NOMO-1 treated with DMSO at 0.1 percent for 48 hours (cell line): ENCODE measurements around the gene RPS6KA2.

Source experiments
- DNase-seq: peaks from one replicate; lab custom pipeline; 2025; ENCODE audit not compliant: unreplicated experiment; lab: John Stamatoyannopoulos, UW

RPS6KA2 gene

DNA sequence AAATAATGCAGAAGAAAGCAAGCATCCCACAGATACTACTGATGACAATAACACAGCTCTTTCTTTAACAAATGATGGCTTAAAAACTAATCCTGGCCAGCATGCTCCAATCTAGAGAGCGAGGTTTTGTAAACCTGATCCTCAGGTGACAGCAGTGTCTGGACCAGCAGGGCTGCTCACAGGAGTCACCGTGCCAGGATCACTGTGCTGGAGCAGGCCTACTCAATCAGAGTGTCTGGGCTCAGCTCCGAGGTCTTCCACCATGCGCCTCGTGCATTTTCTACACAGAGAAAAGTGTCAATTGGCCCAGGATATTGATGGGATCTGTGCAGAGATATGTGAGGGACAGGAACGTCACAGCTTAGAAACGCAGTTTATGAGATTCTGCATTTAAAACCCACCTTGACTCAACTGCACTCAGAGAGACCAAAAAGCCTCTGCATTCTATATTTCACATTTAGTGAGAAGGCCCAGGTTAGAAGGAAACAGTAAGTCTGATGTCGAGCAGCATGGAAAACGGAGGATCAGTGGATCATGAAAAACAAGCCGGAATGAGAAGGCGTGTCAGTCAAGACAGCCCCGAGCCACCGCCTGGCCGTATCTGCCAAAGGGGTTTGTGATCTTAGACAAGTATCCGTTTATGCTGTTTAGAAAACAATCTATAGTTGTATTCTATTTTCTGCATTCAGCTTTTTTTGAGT, 48.4 kb downstream of the RPS6KA2 start:
- no peak for DNase-seq

DNA sequence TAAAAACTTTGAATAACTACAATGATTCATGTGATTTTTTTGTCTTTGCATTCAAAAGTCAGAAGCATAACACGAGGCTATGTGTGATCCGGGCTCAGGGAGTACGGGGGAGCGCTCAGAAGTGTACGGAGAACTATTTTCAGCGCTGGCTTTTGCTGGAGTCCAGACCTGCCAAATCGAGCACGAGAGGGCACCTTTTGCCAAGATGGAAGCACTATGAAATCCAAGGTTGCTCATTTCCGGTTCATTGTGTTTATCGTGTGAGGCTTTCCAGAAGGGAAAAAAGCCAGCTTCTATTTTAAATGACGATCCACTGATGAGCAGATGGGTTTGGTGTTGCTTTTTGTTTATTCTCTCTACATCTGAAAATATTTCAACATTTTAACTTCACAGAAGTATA, 51.8 kb downstream of the RPS6KA2 start:
- DNase-seq, result no peak

DNA sequence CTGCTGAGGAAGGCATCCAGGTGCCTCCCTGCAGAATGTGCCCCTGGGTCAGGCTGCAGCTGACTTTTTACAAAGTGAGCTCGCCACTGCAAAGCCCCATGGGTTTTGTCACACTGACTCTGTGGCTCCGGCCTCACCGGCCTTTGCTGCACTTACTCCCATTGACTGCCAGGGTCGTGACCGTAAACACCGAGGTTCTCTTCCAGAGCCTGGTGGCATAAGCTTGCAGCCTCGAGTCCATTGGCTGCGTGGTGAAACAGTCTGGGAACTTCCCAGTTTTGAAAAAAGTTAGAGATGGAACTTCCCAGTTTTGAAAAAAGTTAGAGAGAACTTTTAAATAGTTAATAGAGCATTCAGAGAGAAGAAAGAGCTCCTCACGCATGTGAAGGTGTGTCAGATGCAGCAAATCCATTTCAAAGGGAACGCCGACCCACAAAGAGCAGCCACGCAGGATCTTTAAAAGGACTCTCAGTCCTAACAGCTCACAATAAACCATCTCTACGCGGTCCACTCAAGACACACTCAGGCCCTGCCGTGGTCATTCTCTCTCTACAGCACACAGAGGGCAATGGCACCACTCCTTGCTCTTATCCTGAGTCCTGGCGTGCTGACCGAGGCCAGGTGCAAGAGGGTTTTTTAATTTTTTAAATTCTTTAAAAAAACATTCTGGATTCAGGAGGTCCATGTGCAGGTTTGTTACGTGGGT, 53.4 kb downstream of the RPS6KA2 start:
- no peak for DNase-seq

DNA sequence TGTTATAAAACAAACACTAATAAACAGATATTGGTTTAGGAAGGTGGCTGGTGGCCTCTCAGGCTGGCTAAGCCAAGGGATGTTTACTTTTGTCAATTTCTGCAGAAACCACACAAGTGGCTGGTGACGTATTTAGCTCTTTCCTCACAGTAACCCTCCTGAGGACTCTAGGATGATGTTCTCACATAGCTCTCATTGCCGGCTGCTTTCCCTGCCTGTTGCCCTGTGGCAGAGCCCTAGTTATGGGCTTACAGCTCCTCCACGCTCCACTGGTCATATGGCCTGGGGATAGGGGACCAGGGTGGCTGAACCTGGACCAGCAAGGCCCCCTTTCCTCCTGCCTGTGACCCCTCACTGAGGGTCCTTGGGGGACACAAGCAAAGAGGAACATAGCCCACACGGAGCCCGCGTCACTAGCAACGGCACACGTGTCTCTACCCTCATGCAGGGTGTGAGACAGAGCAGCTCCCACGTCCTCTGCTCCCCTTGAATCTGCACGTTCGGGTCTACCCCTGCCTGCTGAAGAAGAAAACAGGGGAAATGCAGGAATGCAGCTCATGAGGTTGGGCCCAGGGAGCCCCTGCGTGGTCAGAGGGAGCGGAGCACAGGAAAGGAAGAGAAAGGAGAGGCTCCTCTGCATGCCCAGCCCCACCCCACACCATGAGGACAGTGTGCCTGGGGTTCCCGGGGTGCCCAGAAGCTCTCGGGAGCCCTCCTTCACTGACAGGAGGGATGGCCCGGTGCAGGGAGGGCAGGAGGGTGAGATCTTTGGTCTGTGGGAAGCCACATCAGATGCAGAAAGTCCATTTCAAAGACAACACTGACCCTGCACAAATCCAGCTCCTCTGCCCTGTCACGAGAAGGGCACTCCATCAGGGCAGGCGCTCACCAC, 54.4 kb downstream of the RPS6KA2 start:
- DNase-seq, result no peak

DNA sequence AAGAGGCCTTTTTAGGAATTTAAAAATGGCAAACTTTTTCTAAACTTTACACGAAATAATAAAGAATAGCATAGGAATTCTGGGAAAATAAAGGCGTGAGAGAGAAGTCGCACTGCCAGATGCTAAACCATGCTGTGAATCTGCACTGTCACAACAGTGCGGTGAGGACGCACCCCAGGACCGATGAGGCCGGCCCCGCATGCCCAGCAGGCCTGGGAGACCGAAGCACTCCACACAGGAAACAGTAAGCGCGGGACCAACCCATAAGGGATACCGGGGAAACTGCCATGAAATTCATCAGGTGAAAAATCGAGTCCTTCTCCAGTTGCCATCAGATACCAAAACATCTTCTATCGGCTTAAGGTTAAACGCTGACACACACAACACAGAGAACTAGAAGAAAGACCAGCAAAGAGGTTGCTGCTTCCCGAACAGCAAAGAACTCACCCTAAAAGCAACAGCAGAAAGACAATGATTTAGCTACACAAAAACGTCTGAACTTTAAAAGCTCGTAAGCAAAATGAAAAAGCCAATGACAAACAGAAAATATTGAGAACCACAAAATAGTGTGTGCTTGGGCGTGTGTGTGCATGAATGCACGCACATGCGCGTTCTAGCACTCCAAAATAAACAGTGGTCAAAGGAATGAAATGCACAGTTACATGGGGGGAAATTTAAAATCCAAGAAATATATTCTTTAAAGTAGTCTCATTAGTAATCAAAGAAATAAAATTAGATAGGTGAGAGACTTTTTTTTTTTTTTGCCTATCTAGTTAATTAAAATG, 55.9 kb downstream of the RPS6KA2 start:
- no peak for DNase-seq

DNA sequence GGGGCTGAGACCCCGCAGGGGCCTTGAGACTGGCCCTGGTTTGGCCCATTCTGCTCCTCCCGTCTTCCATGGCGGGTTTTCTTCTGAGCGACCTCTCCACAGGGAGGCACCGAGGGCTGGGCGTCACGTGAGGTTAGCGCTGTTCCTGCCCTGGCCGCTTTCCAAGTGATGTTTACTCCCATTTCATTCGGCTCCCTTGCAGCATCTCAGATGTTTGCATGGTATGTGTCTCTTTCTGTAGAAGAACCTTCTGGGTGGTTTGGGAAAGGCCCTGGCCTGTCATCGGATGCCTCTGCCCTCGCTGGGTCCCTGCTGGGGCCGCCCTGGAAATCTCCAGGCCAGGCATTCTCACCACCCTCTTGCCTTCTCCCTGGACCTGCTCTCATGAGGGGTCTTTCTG, 57.8 kb downstream of the RPS6KA2 start:
- DNase-seq, result no peak

DNA sequence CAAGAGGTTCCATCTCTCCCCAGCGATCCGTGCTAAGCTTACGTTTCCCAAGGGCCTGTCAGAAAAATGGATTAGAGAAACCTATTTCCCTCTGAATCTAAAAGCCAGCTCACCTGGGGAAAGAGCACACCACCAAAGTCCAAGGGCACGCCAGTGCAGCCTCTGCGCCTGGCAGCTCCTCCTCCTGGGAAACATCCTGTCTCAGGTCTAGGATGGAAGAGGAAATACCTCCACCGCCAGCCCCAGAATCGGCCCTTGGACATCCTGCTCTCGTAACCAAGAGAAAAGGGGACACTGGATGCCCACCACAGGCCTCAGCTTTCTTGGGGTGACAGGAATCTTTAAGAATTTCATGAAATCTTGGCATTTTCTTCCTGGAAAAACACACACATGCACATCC, 59.2 kb downstream of the RPS6KA2 start:
- no peak for DNase-seq

DNA sequence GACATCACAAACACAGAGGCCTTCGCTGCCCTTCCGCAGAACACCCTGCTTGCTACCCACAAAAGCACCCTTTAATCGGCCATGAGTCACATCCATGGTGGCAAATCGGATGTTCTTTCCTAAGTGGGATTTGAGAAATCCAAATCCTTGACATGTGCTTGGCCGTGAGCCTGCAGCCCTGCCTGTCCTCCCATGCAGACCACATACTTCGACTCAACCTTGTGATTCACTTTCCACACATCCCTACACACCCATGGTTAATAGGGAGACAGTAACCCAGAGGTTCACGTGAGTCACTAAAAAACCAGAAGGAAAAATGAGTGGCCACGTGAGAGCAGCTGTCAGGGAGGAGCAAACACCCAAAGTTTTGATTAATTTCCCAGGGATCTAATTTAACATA, 59.9 kb downstream of the RPS6KA2 start:
- no peak for DNase-seq

DNA sequence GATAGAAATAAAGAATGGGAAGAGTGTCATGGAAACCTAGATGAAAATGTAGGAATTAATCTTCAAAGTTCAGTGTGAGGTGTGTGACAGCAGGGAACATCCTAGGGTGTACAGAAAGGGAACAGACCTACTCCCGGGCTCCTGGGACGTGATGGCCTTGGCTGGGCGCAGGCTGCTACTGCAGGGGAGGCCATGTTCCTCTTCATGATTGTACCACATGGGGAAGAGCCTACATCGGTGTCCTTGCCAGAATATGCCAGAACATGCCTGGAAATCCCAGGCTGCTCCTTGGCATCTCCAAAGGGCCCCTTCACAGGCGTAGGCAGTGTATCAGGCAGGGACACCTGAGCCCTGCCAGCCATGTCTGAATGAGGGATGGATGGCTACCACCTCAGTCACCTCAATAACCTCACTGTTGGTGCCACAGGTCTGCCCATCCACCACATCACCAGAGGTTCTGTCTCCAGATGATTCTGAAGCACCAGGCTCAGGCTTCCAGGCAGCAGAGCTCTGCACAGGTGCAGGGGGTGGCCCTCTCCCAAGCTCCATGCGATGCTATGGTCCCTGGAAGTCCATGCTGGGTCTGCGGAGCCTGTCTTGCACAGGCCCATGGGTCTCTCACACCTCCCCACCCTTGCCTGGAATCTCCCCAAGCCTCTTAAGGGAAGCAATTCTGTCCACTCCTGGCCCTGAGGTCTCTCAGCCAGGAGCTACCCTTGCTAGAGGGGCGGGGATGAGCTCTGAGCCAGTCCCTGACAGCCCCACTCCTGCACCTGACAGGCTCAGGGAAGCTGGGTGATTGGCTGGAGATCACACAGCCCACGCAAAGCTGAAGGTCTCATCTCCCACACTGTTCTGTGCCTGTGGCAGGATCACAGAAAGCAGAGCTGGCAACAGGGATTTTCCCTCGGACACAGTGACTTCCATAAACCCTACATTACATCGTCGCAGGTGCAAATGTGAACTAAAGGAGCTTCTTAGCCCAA, 60.7 kb downstream of the RPS6KA2 start:
- DNase-seq, result no peak

DNA sequence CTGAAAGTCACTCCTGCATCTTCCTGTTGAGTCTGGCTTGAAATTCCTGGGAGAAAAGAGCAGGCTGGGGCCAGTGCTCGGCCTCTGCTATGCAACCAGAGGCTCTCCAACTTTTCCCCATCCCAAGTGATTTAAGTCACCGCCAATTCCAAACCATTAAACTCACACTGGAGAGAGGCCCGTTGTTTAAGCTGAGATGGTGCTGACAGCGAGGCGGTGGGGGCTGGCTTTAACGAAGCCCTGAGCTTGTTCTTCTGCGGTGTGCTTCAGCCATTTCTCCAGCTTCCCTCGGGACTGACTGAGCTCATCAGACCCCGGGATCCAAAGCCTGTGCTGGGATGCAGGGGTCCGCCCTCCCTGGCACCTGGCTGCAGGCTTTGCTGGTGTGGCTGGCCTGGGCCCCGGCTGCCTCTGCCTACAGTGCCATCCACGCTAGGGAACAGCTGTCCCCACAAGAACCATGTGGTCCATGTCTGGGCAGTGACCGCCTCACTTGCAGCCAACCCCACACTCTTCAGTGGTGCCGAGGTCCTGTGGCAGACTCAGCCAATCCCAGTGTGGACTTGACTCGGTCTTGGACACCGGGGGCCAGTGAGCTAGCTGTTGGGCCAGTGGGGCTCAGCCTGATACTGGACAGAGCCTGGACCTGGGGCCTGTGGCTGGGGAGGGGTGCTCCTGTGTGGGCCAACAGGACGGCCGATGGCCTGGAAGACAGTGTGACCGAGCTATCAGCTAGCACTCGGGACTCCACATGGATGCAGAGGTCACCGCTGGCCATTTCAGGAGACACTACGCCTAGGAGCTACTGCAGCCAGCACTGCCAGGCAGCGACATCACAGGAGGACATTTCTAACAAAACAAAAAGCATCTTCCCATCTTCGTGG, 61.7 kb downstream of the RPS6KA2 start:
- DNase-seq, result no peak

DNA sequence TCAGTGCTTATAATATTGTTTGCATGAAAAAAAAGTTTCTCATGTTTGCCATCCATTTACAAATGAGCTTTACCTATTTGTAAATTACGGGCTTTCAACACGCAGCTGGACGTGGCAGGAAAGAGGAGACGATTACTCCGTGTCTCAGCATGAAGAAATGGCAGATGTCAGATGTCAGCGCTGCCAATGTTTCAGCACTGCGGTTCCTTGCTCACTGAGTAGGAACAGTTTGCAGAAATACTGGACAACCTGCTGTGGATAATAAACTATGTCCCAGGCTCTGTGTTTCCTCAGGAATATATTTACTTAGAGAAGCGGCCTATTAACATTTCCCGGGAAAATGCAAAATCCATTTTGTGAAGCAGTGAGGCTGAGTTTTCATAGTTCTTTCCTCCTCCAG, 63.2 kb downstream of the RPS6KA2 start:
- no peak for DNase-seq

DNA sequence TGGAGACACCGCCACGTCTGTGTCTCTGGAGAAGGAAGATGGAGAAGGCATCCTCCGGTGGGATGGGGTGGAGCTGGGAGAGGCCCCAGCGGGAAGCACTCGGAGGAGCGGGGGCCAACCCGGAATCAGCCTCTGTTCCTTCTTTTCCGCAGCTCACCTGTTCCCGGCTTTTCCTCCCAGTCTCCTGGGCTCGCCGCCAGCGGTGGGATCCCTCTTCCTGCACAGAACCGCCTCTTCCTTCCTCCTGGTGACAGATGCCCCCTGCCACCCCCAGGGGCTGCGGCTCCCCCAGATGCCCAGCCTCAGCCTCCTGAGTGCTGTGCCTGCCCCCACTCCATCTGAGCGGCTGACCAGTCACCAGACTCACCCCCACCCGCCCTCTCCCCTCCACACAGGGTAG, 63.9 kb downstream of the RPS6KA2 start:
- no peak for DNase-seq

DNA sequence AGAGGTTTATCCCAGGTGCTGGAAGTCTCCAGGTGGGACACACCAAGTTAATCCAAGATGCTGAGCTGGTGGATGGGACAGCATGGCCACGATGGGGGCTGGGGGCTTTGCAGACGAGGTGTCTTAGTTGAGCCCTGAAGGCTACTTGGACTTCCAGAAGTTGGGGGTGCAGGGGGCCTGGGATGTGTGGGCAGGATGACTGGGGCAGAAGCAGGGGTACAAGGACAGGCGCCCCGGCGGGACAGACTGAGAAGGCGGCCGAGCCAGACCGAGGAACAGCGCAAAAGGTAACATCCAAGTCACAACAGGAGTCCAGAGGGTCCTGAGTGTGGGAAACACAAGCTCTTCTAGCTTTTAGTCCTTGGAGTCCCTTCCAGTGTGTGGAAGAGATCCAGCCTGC, 64.3 kb downstream of the RPS6KA2 start:
- no peak for DNase-seq

DNA sequence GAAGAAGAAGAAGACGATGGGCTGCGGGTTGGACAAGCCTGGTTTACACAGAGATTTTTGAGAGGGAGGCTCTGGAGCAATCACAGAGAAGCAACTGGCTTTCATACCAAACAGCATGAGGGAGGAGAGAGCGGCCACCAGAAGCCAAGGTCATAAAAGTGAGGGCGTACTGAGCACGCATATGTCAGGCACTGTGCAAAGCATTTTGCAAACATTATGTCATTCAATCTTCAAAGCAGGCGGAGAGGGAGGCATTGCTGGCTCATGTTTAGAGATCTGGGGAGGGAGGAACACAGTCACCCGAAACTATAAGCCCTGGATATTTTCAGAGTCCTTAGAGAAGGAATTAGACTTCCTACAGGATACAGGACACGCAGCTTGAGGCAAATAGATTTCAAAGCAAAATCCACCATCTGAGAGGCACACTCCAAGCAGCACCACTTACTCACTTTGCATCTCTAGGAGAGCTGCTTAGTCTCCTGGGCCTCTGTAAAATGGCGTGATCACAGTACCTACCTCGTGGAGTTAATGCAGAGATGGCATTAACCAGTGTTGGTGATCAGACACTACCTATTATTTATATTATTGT, 65.2 kb downstream of the RPS6KA2 start:
- DNase-seq, result no peak

DNA sequence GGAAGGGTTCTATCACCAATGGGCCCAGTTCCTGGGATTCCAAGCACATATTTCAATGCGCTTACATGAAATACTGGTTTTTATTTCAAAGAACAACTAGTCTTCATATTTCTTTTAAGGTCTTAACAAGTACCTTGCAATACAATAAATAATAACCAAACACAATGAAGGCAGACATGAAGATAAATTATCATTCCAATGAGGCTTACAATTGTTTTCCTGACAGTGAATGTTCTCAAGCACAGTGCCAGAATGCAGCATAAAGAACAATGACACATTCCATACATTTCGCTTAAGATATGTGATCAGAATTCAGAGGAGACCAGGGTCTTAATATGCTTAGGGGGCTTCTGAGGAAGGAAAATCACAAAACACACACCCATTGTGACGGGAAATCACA, 66.8 kb downstream of the RPS6KA2 start:
- DNase-seq, result no peak

DNA sequence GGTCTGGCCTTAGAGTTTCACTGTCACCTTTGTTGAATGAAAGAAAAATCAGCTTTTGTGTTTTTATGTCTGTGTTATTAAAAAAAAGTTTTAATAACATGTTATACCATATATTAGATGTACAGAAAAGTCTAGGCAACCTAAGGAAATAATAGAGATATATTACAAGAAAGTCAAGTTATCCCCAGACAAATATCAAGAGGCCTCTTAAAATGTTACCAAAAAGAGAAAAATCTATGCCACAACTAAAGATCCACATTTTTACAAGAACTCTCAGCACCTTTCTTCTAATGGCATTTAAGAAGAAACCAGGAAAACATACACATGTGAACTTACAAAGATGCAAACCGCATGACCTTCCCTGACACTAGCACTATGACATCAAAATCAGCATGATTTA, 67.4 kb downstream of the RPS6KA2 start:
- DNase-seq, result no peak

DNA sequence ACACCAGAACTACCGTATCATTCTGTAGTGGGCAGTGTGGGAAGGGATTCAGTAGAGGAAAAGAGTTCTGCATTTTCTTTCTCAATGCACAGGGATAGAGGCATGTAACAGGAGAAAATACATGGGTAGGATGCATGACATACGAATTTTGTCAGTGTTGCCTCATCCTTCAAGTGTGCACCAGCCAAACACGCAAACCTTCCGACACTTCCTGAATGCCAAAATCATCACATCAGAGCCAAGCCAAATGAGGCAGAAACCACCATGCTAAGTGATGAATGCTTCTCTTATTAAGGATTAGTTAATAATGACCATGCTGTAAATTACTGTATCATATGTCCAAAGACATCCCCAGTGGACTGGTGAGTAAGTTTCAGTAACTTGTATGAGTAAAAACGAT, 67.8 kb downstream of the RPS6KA2 start:
- no peak for DNase-seq

DNA sequence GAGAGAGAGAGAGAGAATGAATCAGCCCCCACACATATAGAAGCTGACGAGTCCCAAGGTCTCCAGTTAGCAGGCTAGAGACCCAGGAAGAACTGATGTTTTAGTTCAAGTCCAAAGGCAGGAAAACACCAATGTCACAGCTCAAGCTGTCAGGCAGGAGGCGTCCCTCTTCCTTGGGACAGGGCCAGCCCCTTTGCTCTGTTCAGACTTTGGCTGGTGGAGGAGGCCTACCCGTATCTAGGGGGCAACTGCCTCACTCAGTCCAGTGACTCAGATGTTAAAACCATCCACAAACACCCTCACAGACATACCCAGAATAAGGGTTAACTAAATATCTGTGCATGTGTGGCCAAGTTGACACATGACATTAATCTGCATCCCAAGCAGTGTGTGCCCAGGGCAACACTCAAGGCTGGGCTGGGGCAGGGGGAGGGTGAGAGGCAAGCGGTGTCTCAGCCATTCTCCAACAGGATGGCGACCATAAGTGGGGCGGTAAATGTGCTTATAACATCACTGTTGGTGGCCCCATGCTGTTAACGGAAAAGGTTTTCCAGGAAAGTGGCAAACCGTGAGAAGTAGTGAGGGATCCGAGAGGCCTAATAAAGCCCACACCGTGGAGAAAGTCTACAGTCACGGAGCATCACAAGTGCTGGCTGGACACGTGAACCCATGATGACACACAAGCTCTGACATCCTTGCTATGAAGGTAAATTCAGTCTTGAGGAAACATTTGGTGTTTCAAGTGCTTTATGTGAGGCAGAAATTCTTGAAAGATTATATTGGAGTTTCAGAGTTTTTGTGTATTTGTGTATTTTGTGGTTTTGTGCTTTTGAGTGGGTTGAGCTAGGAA, 68.7 kb downstream of the RPS6KA2 start:
- DNase-seq, result no peak
